ENCODE measurements around the gene IGSF3.
A peak's percentile ranks its signal among the peaks of the same experiment; 100 is the strongest.
"Not testable (repeated sequence)": the region's sequence is repeated elsewhere in the genome, so short reads cannot be mapped to it uniquely, and the experiment has no call there.

Gene IGSF3

DNA sequence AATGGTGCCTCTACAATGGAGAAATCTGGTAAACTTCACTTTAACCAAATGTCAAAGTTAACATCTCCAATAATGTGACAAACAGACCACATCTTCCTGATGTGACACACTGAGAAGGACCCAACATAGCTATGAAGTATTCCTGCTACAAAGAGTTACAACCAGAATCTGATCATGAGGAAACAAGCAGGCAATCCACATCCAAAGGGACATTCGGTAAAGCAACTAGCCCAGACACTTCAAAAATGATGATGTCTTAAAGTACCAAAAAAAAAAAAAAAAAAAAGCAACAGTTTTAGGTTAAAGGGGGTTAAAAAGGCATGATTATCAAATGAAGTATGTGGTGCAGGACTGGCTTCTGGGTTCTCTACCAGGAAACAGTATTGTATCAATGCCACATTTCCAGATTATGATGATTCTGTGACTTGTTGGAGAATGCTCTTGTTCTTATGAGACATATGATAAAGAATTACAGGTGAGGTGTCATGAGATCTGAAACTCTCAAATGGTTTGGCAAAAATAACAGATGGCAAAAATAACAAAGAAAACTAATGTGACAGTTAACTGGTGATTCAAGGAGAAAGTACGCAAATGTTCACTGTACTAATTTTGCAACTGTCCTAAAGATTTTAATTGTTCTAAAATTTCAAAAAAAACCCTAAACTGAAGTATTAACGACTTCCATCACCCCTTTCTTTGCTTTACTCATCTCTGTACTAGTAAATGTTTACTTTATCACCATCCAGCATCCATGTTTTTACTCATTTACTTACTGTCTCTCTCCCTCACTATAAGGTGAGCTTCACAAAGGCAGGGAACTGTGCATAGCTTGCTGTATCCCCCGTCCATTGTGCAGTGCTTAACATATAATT lies 99.5 kb downstream of the IGSF3 start:
- no peaks in the 10 kb centered on the region; the same call in 1 of the 2 replicates for H4K20me1 ChIP-seq (ENCODE audit: insufficient read depth, low read length)
- H3K36me3 ChIP-seq (ENCODE audit: insufficient read depth, low read length): no peaks in the 10 kb centered on the region; the same call in 1 of the 2 replicates
- H3K79me2 ChIP-seq (ENCODE audit: insufficient read depth, low read length): peaks cover 75% of the 10 kb centered on the region
- H3K4me2 ChIP-seq (ENCODE audit: insufficient read depth, low read length): peak overlapping the region; percentile 87
- no peak overlapping the region for H3K9ac ChIP-seq (ENCODE audit: low read depth, low read length)
- DNase-seq (no peak), ATAC-seq (ENCODE audit: insufficient read depth, low read depth) (no peak)
- H3K27ac ChIP-seq (ENCODE audit: low read length): no peak overlapping the region
- H3K4me3 ChIP-seq (ENCODE audit: low read depth in 1 of 2, low read length in 2 of 2): no peak overlapping the region
- H2AFZ ChIP-seq (ENCODE audit: low read depth, low read length): no peak overlapping the region
- no peaks in the 10 kb centered on the region for H3K27me3 ChIP-seq (ENCODE audit: insufficient read depth, low read length, poor library complexity)
- TF ChIP-seq CTCF (IDR thresholded peaks at IDR 0.05; ENCODE audit: borderline replicate concordance, extremely low read depth, low read length, poor library complexity, severe bottlenecking) (no peak), EZH2 (IDR thresholded peaks at IDR 0.05; ENCODE audit: borderline replicate concordance, low read depth, low read length, severe bottlenecking) (no peak)
- peaks cover 40% of the 10 kb centered on the region for H3K4me1 ChIP-seq (ENCODE audit: insufficient read depth, low read length)
- H3K9me3 ChIP-seq (ENCODE audit: insufficient read depth, low read length, severe bottlenecking): peaks cover 5% of the 10 kb centered on the region

- ATAC-seq (ENCODE audit: insufficient read depth, low read depth) (no peak), DNase-seq (no peak)
- Histone ChIP-seq H3K4me3 (ENCODE audit: low read depth in 1 of 2, low read length in 2 of 2) (no peak overlapping the region), H3K27ac (ENCODE audit: low read length) (no peak overlapping the region), H4K20me1 (ENCODE audit: insufficient read depth, low read length) (peaks cover 7% of the 10 kb centered on the region; the same call in 1 of the 2 replicates), H3K9ac (ENCODE audit: low read depth, low read length) (no peak overlapping the region), H3K36me3 (ENCODE audit: insufficient read depth, low read length) (no peaks in the 10 kb centered on the region; the same call in 1 of the 2 replicates), H3K4me1 (ENCODE audit: insufficient read depth, low read length) (peaks cover 30% of the 10 kb centered on the region), H3K79me2 (ENCODE audit: insufficient read depth, low read length) (peaks cover 94% of the 10 kb centered on the region), H3K4me2 (ENCODE audit: insufficient read depth, low read length) (no peak overlapping the region), H3K27me3 (ENCODE audit: insufficient read depth, low read length, poor library complexity) (no peaks in the 10 kb centered on the region), H2AFZ (ENCODE audit: low read depth, low read length) (no peak overlapping the region), H3K9me3 (ENCODE audit: insufficient read depth, low read length, severe bottlenecking) (peaks cover 5% of the 10 kb centered on the region)
- TF ChIP-seq EZH2 (IDR thresholded peaks at IDR 0.05; ENCODE audit: borderline replicate concordance, low read depth, low read length, severe bottlenecking): no peak
- TF ChIP-seq CTCF (IDR thresholded peaks at IDR 0.05; ENCODE audit: borderline replicate concordance, extremely low read depth, low read length, poor library complexity, severe bottlenecking): no peak
Measured at GRCh38 chr1:116565222-116565621, 102.3 kb downstream of the IGSF3 start.

DNA sequence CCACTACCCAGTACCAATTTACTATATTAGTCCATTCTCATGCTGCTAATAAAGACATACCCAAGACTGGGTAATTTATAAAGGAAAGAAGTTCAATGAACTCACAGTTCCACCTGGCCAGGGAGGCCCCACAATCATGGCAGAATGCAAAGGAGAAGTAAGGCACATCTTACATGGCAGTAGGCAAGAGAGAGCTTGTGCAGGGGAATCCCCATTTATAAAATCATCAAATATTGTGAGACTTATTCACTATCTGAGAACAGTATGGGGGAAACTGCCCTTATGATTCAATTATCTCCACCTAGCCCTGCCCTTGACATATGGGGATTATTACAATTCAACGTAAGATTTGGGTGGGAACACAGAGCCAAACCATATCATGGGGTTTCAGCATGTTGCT lies 103.1 kb downstream of the IGSF3 start:
- Histone ChIP-seq H4K20me1 (ENCODE audit: insufficient read depth, low read length) (peaks cover 7% of the 10 kb centered on the region; the same call in 1 of the 2 replicates), H3K27ac (ENCODE audit: low read length) (no peak overlapping the region), H3K36me3 (ENCODE audit: insufficient read depth, low read length) (no peaks in the 10 kb centered on the region; the same call in 1 of the 2 replicates), H3K9ac (ENCODE audit: low read depth, low read length) (no peak overlapping the region), H2AFZ (ENCODE audit: low read depth, low read length) (no peak overlapping the region), H3K4me2 (ENCODE audit: insufficient read depth, low read length) (no peak overlapping the region), H3K4me1 (ENCODE audit: insufficient read depth, low read length) (peaks cover 22% of the 10 kb centered on the region), H3K9me3 (ENCODE audit: insufficient read depth, low read length, severe bottlenecking) (peaks cover 5% of the 10 kb centered on the region), H3K4me3 (ENCODE audit: low read depth in 1 of 2, low read length in 2 of 2) (no peak overlapping the region), H3K27me3 (ENCODE audit: insufficient read depth, low read length, poor library complexity) (no peaks in the 10 kb centered on the region), H3K79me2 (ENCODE audit: insufficient read depth, low read length) (peaks cover 94% of the 10 kb centered on the region)
- DNase-seq: no peak
- no peak for ATAC-seq (ENCODE audit: insufficient read depth, low read depth)
- TF ChIP-seq EZH2 (IDR thresholded peaks at IDR 0.05; ENCODE audit: borderline replicate concordance, low read depth, low read length, severe bottlenecking) (no peak), CTCF (IDR thresholded peaks at IDR 0.05; ENCODE audit: borderline replicate concordance, extremely low read depth, low read length, poor library complexity, severe bottlenecking) (no peak)

- H3K4me2 ChIP-seq (ENCODE audit: insufficient read depth, low read length); H2AFZ ChIP-seq (ENCODE audit: low read depth, low read length); ATAC-seq (ENCODE audit: insufficient read depth, low read depth); H3K27ac ChIP-seq (ENCODE audit: low read length); H3K9me3 ChIP-seq (ENCODE audit: insufficient read depth, low read length, severe bottlenecking); H3K9ac ChIP-seq (ENCODE audit: low read depth, low read length); H3K36me3 ChIP-seq (ENCODE audit: insufficient read depth, low read length); H3K27me3 ChIP-seq (ENCODE audit: insufficient read depth, low read length, poor library complexity); H3K4me3 ChIP-seq (ENCODE audit: low read depth in 1 of 2, low read length in 2 of 2); DNase-seq; H4K20me1 ChIP-seq (ENCODE audit: insufficient read depth, low read length); H3K4me1 ChIP-seq (ENCODE audit: insufficient read depth, low read length): not testable (repeated sequence)
- peaks cover 93% of the 10 kb centered on the region for H3K79me2 ChIP-seq (ENCODE audit: insufficient read depth, low read length)
Measured at GRCh38 chr1:116562465-116562864, 105.1 kb downstream of the IGSF3 start.
